GM23338 (cell line): ENCODE measurements around the gene TSFM.

Experiments used
- CTCF ChIP-seq, 2 experiments: fragments of 200-600 bp in 1 of 2; sonication (generic) in 1 of 2; conservative IDR thresholded peaks; 2 replicates each; pipeline versions ENCODE4 v1.5.1 to v1.6.1; 2016 to 2017; ENCODE audit warnings: antibody characterized with exemption in 2 of 2, low read depth in 2 of 2, mild to moderate bottlenecking in 2 of 2, moderate library complexity in 1 of 2
- EZH2phosphoT487 ChIP-seq: fragments of 200-600 bp; sonication (generic); IDR thresholded peaks from one replicate; pipeline ENCODE4 v1.8.1; 2018; ENCODE audit warnings: antibody characterized with exemption; ENCODE audit not compliant: unreplicated experiment
- POLR2AphosphoS5 ChIP-seq: IDR thresholded peaks from 2 replicates; pipeline ENCODE4 v1.6.1; 2016; ENCODE audit warnings: antibody characterized with exemption, low read depth

- TF ChIP-seq EZH2phosphoT487 (no peak), CTCF (conservative IDR thresholded peaks at IDR 0.05; ENCODE audit: low read depth in 2 of 2) (no peak), POLR2AphosphoS5 (no peak)
Measured at GRCh38 chr12:57800965-57801364, 18.4 kb downstream of the TSFM start.
